ENCODE measurements around the gene DHODH.

DNA sequence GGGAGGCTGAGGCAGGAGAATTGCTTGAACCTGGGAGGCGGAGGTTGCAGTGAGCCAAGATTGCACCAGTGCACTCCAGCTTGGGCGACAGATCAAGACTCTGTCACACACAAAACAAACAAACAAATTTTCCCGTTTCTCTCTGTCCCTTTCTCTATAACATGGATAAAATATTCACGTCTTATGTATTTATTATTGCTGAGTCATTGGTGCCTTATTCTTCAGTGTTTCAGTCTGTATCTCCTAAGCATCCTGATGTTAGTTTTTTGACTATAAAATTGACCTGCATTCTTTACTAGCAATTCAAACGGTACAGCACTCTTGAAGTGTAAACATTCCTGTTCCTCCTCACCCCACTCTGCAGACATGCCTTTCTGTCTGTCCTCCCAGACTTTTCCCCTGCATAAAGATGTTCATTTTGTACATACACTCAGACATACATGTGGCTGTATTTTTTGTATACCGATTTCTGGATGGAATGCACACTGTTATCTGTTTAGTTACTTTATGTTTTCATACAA, 16.4 kb downstream of the DHODH start:
- TF ChIP-seq, protein P1, sequence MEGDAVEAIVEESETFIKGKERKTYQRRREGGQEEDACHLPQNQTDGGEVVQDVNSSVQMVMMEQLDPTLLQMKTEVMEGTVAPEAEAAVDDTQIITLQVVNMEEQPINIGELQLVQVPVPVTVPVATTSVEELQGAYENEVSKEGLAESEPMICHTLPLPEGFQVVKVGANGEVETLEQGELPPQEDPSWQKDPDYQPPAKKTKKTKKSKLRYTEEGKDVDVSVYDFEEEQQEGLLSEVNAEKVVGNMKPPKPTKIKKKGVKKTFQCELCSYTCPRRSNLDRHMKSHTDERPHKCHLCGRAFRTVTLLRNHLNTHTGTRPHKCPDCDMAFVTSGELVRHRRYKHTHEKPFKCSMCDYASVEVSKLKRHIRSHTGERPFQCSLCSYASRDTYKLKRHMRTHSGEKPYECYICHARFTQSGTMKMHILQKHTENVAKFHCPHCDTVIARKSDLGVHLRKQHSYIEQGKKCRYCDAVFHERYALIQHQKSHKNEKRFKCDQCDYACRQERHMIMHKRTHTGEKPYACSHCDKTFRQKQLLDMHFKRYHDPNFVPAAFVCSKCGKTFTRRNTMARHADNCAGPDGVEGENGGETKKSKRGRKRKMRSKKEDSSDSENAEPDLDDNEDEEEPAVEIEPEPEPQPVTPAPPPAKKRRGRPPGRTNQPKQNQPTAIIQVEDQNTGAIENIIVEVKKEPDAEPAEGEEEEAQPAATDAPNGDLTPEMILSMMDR (IDR thresholded peaks at IDR 0.05) = no peak
- no peak for TF ChIP-seq POLR2A (IDR thresholded peaks at IDR 0.05)

All from lower leg skin (tissue), 3 donors.